Cardiac muscle cell (in vitro differentiated cells and primary cell): ENCODE data around the gene YPEL1. TPM values are rescaled to one million over a fixed set of nuclear protein-coding genes. Genes with fewer than 3 reads are reported as not detected.

ENCODE experiments used
- DNase-seq, 2 donors: peaks; one replicate each; pipeline versions ENCODE4 v3.0.0 to v3.0.0-alpha.2; 2010 to 2017; ENCODE audit warnings: low read depth in 1 of 2, low spot score in 1 of 2
- H3K27ac ChIP-seq: fragments of 200-600 bp; sonication (generic); 2 replicates; pipeline ENCODE4 v1.5.1; 2016
- H3K27me3 ChIP-seq: fragments of 200-600 bp; sonication (generic); 2 replicates; pipeline ENCODE4 v1.6.0; 2016; ENCODE audit warnings: control low read depth
- H3K36me3 ChIP-seq: fragments of 200-600 bp; sonication (generic); 2 replicates; pipeline ENCODE4 v1.5.1; 2016; ENCODE audit warnings: control low read depth
- H3K4me1 ChIP-seq: fragments of 200-600 bp; sonication (generic); 2 replicates; pipeline ENCODE4 v1.8.1; 2017; ENCODE audit warnings: low read depth, mild to moderate bottlenecking, mixed run types
- H3K4me3 ChIP-seq: fragments of 200-600 bp; sonication (generic); 2 replicates; pipeline ENCODE4 v1.5.1; 2016; ENCODE audit warnings: mild to moderate bottlenecking
- H3K9me3 ChIP-seq: fragments of 200-600 bp; sonication (generic); 2 replicates; pipeline ENCODE4 v1.5.1; 2017; ENCODE audit warnings: low read depth, mild to moderate bottlenecking, control low read depth
- polyA plus RNA-seq: library from polyadenylated mRNA; unstranded; fragments of >200 nt; fragmentation: Nextera tagmentation; extraction: Ambion mirVana; gene quantifications from 2 replicates; pipeline ENCODE4 v1.2.1, GENCODE V29; 2016
- total RNA-seq: library from RNA; depleted of rRNA; stranded (reverse); fragments of >200 nt; gene quantifications from 2 replicates; pipeline ENCODE4 v1.2.3, GENCODE V29; 2016
- TF ChIP-seq, protein P1 (sequence below): IDR thresholded peaks from 2 replicates; pipeline ENCODE4 v1.5.1; 2012; ENCODE audit warnings: low read depth, mild to moderate bottlenecking, low read length

Gene YPEL1
- total and polyA plus RNA-seq, 2 experiments from 2014 or later = 20.4 to 22.4 TPM

GRCh38 chr22:21674638-21675245 lies 60.9 kb downstream of the YPEL1 start:
- H3K9me3 ChIP-seq = no peaks in the 10 kb centered on the region
- no peaks in the 10 kb centered on the region for H3K27me3 ChIP-seq
- H3K27ac ChIP-seq = no peak overlapping the region
- no peak overlapping the region for H3K4me3 ChIP-seq
- peaks cover 26% of the 10 kb centered on the region for H3K36me3 ChIP-seq
- TF ChIP-seq, protein P1, sequence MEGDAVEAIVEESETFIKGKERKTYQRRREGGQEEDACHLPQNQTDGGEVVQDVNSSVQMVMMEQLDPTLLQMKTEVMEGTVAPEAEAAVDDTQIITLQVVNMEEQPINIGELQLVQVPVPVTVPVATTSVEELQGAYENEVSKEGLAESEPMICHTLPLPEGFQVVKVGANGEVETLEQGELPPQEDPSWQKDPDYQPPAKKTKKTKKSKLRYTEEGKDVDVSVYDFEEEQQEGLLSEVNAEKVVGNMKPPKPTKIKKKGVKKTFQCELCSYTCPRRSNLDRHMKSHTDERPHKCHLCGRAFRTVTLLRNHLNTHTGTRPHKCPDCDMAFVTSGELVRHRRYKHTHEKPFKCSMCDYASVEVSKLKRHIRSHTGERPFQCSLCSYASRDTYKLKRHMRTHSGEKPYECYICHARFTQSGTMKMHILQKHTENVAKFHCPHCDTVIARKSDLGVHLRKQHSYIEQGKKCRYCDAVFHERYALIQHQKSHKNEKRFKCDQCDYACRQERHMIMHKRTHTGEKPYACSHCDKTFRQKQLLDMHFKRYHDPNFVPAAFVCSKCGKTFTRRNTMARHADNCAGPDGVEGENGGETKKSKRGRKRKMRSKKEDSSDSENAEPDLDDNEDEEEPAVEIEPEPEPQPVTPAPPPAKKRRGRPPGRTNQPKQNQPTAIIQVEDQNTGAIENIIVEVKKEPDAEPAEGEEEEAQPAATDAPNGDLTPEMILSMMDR = no peak
- H3K4me1 ChIP-seq = no peaks in the 10 kb centered on the region
- DNase-seq = no peak

GRCh38 chr22:21673534-21674321 lies 61.9 kb downstream of the YPEL1 start:
- Histone ChIP-seq H3K36me3 (peaks cover 26% of the 10 kb centered on the region), H3K27ac (no peak overlapping the region), H3K9me3 (no peaks in the 10 kb centered on the region), H3K4me1 (no peaks in the 10 kb centered on the region), H3K4me3 (no peak overlapping the region), H3K27me3 (no peaks in the 10 kb centered on the region)
- TF ChIP-seq, protein P1 = no peak
- DNase-seq = no peak

DNA sequence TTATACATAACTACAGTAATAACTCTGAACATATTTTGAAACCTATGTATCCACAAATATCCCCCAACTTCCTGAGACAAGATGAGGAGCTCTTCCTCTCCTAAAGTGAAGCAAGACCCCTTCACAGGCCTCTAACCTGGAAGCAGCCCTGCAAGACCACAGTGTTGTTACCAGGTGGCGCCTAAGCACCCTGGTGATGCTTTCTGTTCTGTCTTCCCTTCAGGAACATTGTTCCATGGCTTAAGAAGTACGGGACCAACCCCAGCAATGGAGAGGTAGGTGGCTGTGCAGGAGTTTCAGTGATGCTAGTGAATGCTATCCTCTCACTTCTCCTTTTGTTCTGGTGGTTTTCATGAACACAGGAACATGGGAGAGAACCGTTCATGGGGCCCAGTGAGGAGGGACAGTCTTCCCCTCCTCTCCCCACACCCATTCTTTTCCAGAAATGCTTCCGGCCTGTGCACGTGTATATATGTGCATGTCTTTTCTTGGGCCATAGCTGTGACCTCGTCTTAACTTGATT lies 63.4 kb downstream of the YPEL1 start:
- peaks cover 26% of the 10 kb centered on the region for H3K36me3 ChIP-seq
- DNase-seq = no peak
- H3K9me3 ChIP-seq = no peaks in the 10 kb centered on the region
- TF ChIP-seq, protein P1 = no peak
- H3K4me1 ChIP-seq = no peaks in the 10 kb centered on the region
- H3K4me3 ChIP-seq = no peak overlapping the region
- no peaks in the 10 kb centered on the region for H3K27me3 ChIP-seq
- no peak overlapping the region for H3K27ac ChIP-seq

DNA sequence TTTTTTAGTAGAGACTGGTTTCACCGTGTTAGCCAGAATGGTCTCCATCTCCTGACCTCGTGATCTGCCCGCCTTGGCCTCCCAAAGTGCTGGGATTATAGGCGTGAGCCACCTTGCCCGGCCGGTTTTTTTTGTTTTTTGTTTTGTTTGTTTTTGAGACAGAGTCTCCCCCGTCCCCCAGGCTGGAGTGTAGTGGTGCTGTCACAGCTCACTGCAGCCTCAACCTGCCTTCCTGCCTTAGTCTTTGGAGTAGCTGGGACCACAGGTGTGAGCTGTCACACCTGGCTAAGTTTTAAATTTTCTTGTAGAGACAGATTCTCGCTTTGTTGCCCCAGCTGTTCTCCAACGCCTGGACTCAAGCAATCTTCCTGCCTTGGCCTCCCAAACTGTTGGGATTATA lies 66.6 kb downstream of the YPEL1 start:
- no peaks in the 10 kb centered on the region for H3K4me1 ChIP-seq
- no peak overlapping the region for H3K4me3 ChIP-seq
- no peaks in the 10 kb centered on the region for H3K27me3 ChIP-seq
- TF ChIP-seq, protein P1 = no peak
- H3K27ac ChIP-seq = no peak overlapping the region
- H3K9me3 ChIP-seq = no peaks in the 10 kb centered on the region
- peaks cover 16% of the 10 kb centered on the region for H3K36me3 ChIP-seq
- no peak for DNase-seq

DNA sequence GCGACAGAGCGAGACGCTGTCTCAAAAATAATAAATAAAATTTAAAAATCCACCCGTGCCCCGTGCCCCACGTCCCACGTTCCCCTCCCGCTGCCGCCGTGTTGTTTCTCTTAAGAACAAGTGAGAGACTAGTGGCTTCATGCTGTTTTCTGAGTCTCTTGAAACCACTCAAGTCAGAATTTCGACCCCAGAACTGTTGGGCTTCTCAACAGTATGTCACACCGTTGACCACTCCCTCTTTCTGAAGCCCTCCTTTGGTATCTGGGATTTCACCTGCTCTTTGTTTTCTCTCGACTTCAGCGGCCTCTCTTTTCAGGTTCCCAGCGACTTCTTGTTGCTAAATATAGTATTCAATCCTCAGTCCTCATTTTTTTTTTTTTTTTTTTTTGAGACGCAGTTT lies 68.8 kb downstream of the YPEL1 start:
- TF ChIP-seq, protein P1 = no peak
- no peak for DNase-seq
- Histone ChIP-seq H3K27me3 (no peaks in the 10 kb centered on the region), H3K4me3 (peak overlapping the region; percentile 60), H3K27ac (peak overlapping the region; percentile 82), H3K36me3 (peaks cover 11% of the 10 kb centered on the region), H3K9me3 (no peaks in the 10 kb centered on the region), H3K4me1 (no peaks in the 10 kb centered on the region)
